ENCODE results near the gene TECTB. TPM values are rescaled to one million over a fixed set of nuclear protein-coding genes. Genes with fewer than 3 reads are reported as not detected.

Gene TECTB
- polyA plus RNA-seq, result 0.09 TPM
- long read RNA-seq, donor 1, result 0 reads
- long read RNA-seq, donor 2, result 0 reads
- long read RNA-seq, donor 3, result 0 reads
- long read RNA-seq, donor 4, result 0 reads
- long read RNA-seq, donor 5, result 0 reads
- long read RNA-seq, donor 6, result 0 reads
- long read RNA-seq, donor 7, result 0 reads
- long read RNA-seq, donor 8, result 0 reads
- long read RNA-seq, donor 9, result 0 reads
- long read RNA-seq, donor 10, result 0 reads
- long read RNA-seq, donor 11, result 0 reads

GRCh38 chr10:112283100-112283499 is at the start of gene TECTB:
Gene TECTB (plus strand): TSS chr10:112283400. CDS start chr10:112283735, 335 bp downstream.
- no peak for DNase-seq
- H3K27ac ChIP-seq (ENCODE audit: low read length), result no peak within 1 kb of the TSS
- WGBS (ENCODE audit: insufficient coverage, low lambda C conversion rate), result no CpG with 5 or more reads among the region's 6 CpGs
- peaks cover 15% of the 10 kb centered on the region for H3K4me1 ChIP-seq (ENCODE audit: control insufficient read depth, insufficient read depth, low read length)
- H3K36me3 ChIP-seq (ENCODE audit: control insufficient read depth, insufficient read depth, low read length), result no peaks in the 10 kb centered on the region
- no peak within 1 kb of the TSS for H3K4me3 ChIP-seq (ENCODE audit: low read length)
- no peaks in the 10 kb centered on the region for H3K9me3 ChIP-seq (ENCODE audit: control insufficient read depth, low read depth, low read length)
- no peaks in the 10 kb centered on the region for H3K27me3 ChIP-seq (ENCODE audit: control insufficient read depth, insufficient read depth, low read length)

GRCh38 chr10:112235141-112235540 is 48.1 kb upstream of the TECTB start:
- Histone ChIP-seq H3K27ac (ENCODE audit: low read length) (no peak overlapping the region), H3K4me1 (ENCODE audit: control insufficient read depth, insufficient read depth, low read length) (peaks cover 23% of the 10 kb centered on the region), H3K4me3 (ENCODE audit: low read length) (no peak overlapping the region), H3K9me3 (ENCODE audit: control insufficient read depth, low read depth, low read length) (peaks cover 13% of the 10 kb centered on the region), H3K36me3 (ENCODE audit: control insufficient read depth, insufficient read depth, low read length) (no peaks in the 10 kb centered on the region), H3K27me3 (ENCODE audit: control insufficient read depth, insufficient read depth, low read length) (no peaks in the 10 kb centered on the region)
- 80% methylated on average over 1 of the region's 7 CpGs for WGBS (ENCODE audit: insufficient coverage, low lambda C conversion rate)
- no peak for DNase-seq

GRCh38 chr10:112235920-112236319 is 47.3 kb upstream of the TECTB start:
- DNase-seq, result no peak
- no peaks in the 10 kb centered on the region for H3K36me3 ChIP-seq (ENCODE audit: control insufficient read depth, insufficient read depth, low read length)
- WGBS (ENCODE audit: insufficient coverage, low lambda C conversion rate), result 40% methylated on average over 1 of the region's 4 CpGs
- peaks cover 23% of the 10 kb centered on the region for H3K4me1 ChIP-seq (ENCODE audit: control insufficient read depth, insufficient read depth, low read length)
- no peak overlapping the region for H3K4me3 ChIP-seq (ENCODE audit: low read length)
- no peaks in the 10 kb centered on the region for H3K27me3 ChIP-seq (ENCODE audit: control insufficient read depth, insufficient read depth, low read length)
- H3K9me3 ChIP-seq (ENCODE audit: control insufficient read depth, low read depth, low read length), result peaks cover 20% of the 10 kb centered on the region
- H3K27ac ChIP-seq (ENCODE audit: low read length), result no peak overlapping the region

- WGBS (ENCODE audit: insufficient coverage, low lambda C conversion rate), result no CpG with 5 or more reads among the region's 3 CpGs
Observed at GRCh38 chr10:112236486-112236885, 46.7 kb upstream of the TECTB start.

GRCh38 chr10:112239347-112239746 is 43.9 kb upstream of the TECTB start:
- DNase-seq, result no peak
- Histone ChIP-seq H3K4me3 (ENCODE audit: low read length) (no peak overlapping the region), H3K27ac (ENCODE audit: low read length) (no peak overlapping the region), H3K36me3 (ENCODE audit: control insufficient read depth, insufficient read depth, low read length) (no peaks in the 10 kb centered on the region), H3K27me3 (ENCODE audit: control insufficient read depth, insufficient read depth, low read length) (no peaks in the 10 kb centered on the region), H3K9me3 (ENCODE audit: control insufficient read depth, low read depth, low read length) (peaks cover 26% of the 10 kb centered on the region), H3K4me1 (ENCODE audit: control insufficient read depth, insufficient read depth, low read length) (no peaks in the 10 kb centered on the region)
- WGBS (ENCODE audit: insufficient coverage, low lambda C conversion rate), result no CpG with 5 or more reads among the region's 5 CpGs

More at GRCh38 chr10:112236486-112236885, 46.7 kb upstream of the TECTB start:
- Histone ChIP-seq H3K36me3 (ENCODE audit: control insufficient read depth, insufficient read depth, low read length) (no peaks in the 10 kb centered on the region), H3K4me1 (ENCODE audit: control insufficient read depth, insufficient read depth, low read length) (peaks cover 21% of the 10 kb centered on the region), H3K27me3 (ENCODE audit: control insufficient read depth, insufficient read depth, low read length) (no peaks in the 10 kb centered on the region), H3K9me3 (ENCODE audit: control insufficient read depth, low read depth, low read length) (peaks cover 23% of the 10 kb centered on the region), H3K4me3 (ENCODE audit: low read length) (no peak overlapping the region), H3K27ac (ENCODE audit: low read length) (no peak overlapping the region)
- DNase-seq, result no peak

- no peaks in the 10 kb centered on the region for H3K27me3 ChIP-seq (ENCODE audit: control insufficient read depth, insufficient read depth, low read length)
- peaks cover 26% of the 10 kb centered on the region for H3K9me3 ChIP-seq (ENCODE audit: control insufficient read depth, low read depth, low read length)
- no peaks in the 10 kb centered on the region for H3K4me1 ChIP-seq (ENCODE audit: control insufficient read depth, insufficient read depth, low read length)
- no peaks in the 10 kb centered on the region for H3K36me3 ChIP-seq (ENCODE audit: control insufficient read depth, insufficient read depth, low read length)
- H3K4me3 ChIP-seq (ENCODE audit: low read length), result no peak overlapping the region
- no CpG with 5 or more reads among the region's 13 CpGs for WGBS (ENCODE audit: insufficient coverage, low lambda C conversion rate)
- no peak for DNase-seq
- H3K27ac ChIP-seq (ENCODE audit: low read length), result no peak overlapping the region
Observed at GRCh38 chr10:112240441-112240840, 42.8 kb upstream of the TECTB start.

GRCh38 chr10:112241651-112242341 is 41.4 kb upstream of the TECTB start:
- H3K4me3 ChIP-seq (ENCODE audit: low read length), result no peak overlapping the region
- WGBS (ENCODE audit: insufficient coverage, low lambda C conversion rate), result no CpG with 5 or more reads among the region's 2 CpGs
- no peak overlapping the region for H3K27ac ChIP-seq (ENCODE audit: low read length)
- no peaks in the 10 kb centered on the region for H3K4me1 ChIP-seq (ENCODE audit: control insufficient read depth, insufficient read depth, low read length)
- DNase-seq, result no peak
- no peaks in the 10 kb centered on the region for H3K36me3 ChIP-seq (ENCODE audit: control insufficient read depth, insufficient read depth, low read length)
- H3K9me3 ChIP-seq (ENCODE audit: control insufficient read depth, low read depth, low read length), result peaks cover 26% of the 10 kb centered on the region
- H3K27me3 ChIP-seq (ENCODE audit: control insufficient read depth, insufficient read depth, low read length), result no peaks in the 10 kb centered on the region

GRCh38 chr10:112242769-112243168 is 40.4 kb upstream of the TECTB start:
- H3K4me1 ChIP-seq (ENCODE audit: control insufficient read depth, insufficient read depth, low read length), result no peaks in the 10 kb centered on the region
- H3K4me3 ChIP-seq (ENCODE audit: low read length), result no peak overlapping the region
- H3K36me3 ChIP-seq (ENCODE audit: control insufficient read depth, insufficient read depth, low read length), result no peaks in the 10 kb centered on the region
- peaks cover 26% of the 10 kb centered on the region for H3K9me3 ChIP-seq (ENCODE audit: control insufficient read depth, low read depth, low read length)
- WGBS (ENCODE audit: insufficient coverage, low lambda C conversion rate), result no CpG with 5 or more reads among the region's 2 CpGs
- no peak for DNase-seq
- H3K27me3 ChIP-seq (ENCODE audit: control insufficient read depth, insufficient read depth, low read length), result no peaks in the 10 kb centered on the region
- H3K27ac ChIP-seq (ENCODE audit: low read length), result no peak overlapping the region

- Histone ChIP-seq H3K27ac (ENCODE audit: low read length) (no peak overlapping the region), H3K4me1 (ENCODE audit: control insufficient read depth, insufficient read depth, low read length) (no peaks in the 10 kb centered on the region), H3K9me3 (ENCODE audit: control insufficient read depth, low read depth, low read length) (peaks cover 23% of the 10 kb centered on the region), H3K4me3 (ENCODE audit: low read length) (no peak overlapping the region), H3K36me3 (ENCODE audit: control insufficient read depth, insufficient read depth, low read length) (no peaks in the 10 kb centered on the region), H3K27me3 (ENCODE audit: control insufficient read depth, insufficient read depth, low read length) (no peaks in the 10 kb centered on the region)
- 96% methylated on average over 5 of the region's 6 CpGs for WGBS (ENCODE audit: insufficient coverage, low lambda C conversion rate)
- DNase-seq, result no peak
Observed at GRCh38 chr10:112243713-112244112, 39.5 kb upstream of the TECTB start.

- Histone ChIP-seq H3K27ac (ENCODE audit: low read length) (no peak overlapping the region), H3K27me3 (ENCODE audit: control insufficient read depth, insufficient read depth, low read length) (no peaks in the 10 kb centered on the region), H3K36me3 (ENCODE audit: control insufficient read depth, insufficient read depth, low read length) (no peaks in the 10 kb centered on the region), H3K4me3 (ENCODE audit: low read length) (no peak overlapping the region), H3K9me3 (ENCODE audit: control insufficient read depth, low read depth, low read length) (peaks cover 22% of the 10 kb centered on the region), H3K4me1 (ENCODE audit: control insufficient read depth, insufficient read depth, low read length) (no peaks in the 10 kb centered on the region)
- 92% methylated on average over 2 of the region's 2 CpGs for WGBS (ENCODE audit: insufficient coverage, low lambda C conversion rate)
- DNase-seq, result no peak
Observed at GRCh38 chr10:112244197-112244596, 39.0 kb upstream of the TECTB start.

GRCh38 chr10:112247791-112248190 is 35.4 kb upstream of the TECTB start:
- no peaks in the 10 kb centered on the region for H3K4me1 ChIP-seq (ENCODE audit: control insufficient read depth, insufficient read depth, low read length)
- no peaks in the 10 kb centered on the region for H3K36me3 ChIP-seq (ENCODE audit: control insufficient read depth, insufficient read depth, low read length)
- no peak for DNase-seq
- H3K27me3 ChIP-seq (ENCODE audit: control insufficient read depth, insufficient read depth, low read length), result no peaks in the 10 kb centered on the region
- H3K9me3 ChIP-seq (ENCODE audit: control insufficient read depth, low read depth, low read length), result no peaks in the 10 kb centered on the region
- no peak overlapping the region for H3K27ac ChIP-seq (ENCODE audit: low read length)
- no CpG with 5 or more reads among the region's 2 CpGs for WGBS (ENCODE audit: insufficient coverage, low lambda C conversion rate)
- H3K4me3 ChIP-seq (ENCODE audit: low read length), result no peak overlapping the region

Data from large intestine (tissue), 12 donors.